ENCODE results near the gene KCNG3.

KCNG3 gene

GRCh38 chr2:42486145-42486906, 7.5 kb downstream of the KCNG3 start:
- no peak for FAIRE-seq

- FAIRE-seq, result no peak
Observed at GRCh38 chr2:42480402-42480801, 13.4 kb downstream of the KCNG3 start.

GRCh38 chr2:42474765-42475454, 18.9 kb downstream of the KCNG3 start:
- no peak for FAIRE-seq

- FAIRE-seq, result no peak
Observed at GRCh38 chr2:42470706-42471105, 23.1 kb downstream of the KCNG3 start.

- no peak for FAIRE-seq
Observed at GRCh38 chr2:42464631-42465030, 29.2 kb downstream of the KCNG3 start.

GRCh38 chr2:42463570-42463969, 30.2 kb downstream of the KCNG3 start:
- FAIRE-seq, result no peak

GRCh38 chr2:42459296-42459695, 34.5 kb downstream of the KCNG3 start:
- no peak for FAIRE-seq

- FAIRE-seq, result no peak
Observed at GRCh38 chr2:42458396-42458795, 35.4 kb downstream of the KCNG3 start.

- FAIRE-seq, result no peak
Observed at GRCh38 chr2:42457011-42457410, 36.8 kb downstream of the KCNG3 start.

- no peak for FAIRE-seq
Observed at GRCh38 chr2:42456126-42456839, 37.5 kb downstream of the KCNG3 start.

- FAIRE-seq, result no peak
Observed at GRCh38 chr2:42452545-42452944, 41.2 kb downstream of the KCNG3 start.

GRCh38 chr2:42450136-42450535, 43.6 kb downstream of the KCNG3 start:
- FAIRE-seq, result no peak

- FAIRE-seq, result no peak
Observed at GRCh38 chr2:42449163-42450087, 44.4 kb downstream of the KCNG3 start.

- no peak for FAIRE-seq
Observed at GRCh38 chr2:42448163-42448562, 45.6 kb downstream of the KCNG3 start.

- no peak for FAIRE-seq
Observed at GRCh38 chr2:42446503-42447271, 47.1 kb downstream of the KCNG3 start.

GRCh38 chr2:42443718-42444399, 49.9 kb downstream of the KCNG3 start:
- no peak for FAIRE-seq

- no peak for FAIRE-seq
Observed at GRCh38 chr2:42442774-42443173, 51.0 kb downstream of the KCNG3 start.

GRCh38 chr2:42438685-42439084, 55.1 kb downstream of the KCNG3 start:
- no peak for FAIRE-seq

GRCh38 chr2:42436370-42436769, 57.4 kb downstream of the KCNG3 start:
- no peak for FAIRE-seq

- no peak for FAIRE-seq
Observed at GRCh38 chr2:42435628-42436027, 58.2 kb downstream of the KCNG3 start.

GRCh38 chr2:42430188-42430587, 63.6 kb downstream of the KCNG3 start:
- FAIRE-seq, result no peak
